GM18526 (cell line): ENCODE data around the gene CIT.

Source experiments
- POLR2A ChIP-seq: IDR thresholded peaks from 3 replicates; pipeline ENCODE4 v1.6.1; 2011; ENCODE audit not compliant: insufficient read length; ENCODE audit errors: extremely low read depth

CIT gene

DNA sequence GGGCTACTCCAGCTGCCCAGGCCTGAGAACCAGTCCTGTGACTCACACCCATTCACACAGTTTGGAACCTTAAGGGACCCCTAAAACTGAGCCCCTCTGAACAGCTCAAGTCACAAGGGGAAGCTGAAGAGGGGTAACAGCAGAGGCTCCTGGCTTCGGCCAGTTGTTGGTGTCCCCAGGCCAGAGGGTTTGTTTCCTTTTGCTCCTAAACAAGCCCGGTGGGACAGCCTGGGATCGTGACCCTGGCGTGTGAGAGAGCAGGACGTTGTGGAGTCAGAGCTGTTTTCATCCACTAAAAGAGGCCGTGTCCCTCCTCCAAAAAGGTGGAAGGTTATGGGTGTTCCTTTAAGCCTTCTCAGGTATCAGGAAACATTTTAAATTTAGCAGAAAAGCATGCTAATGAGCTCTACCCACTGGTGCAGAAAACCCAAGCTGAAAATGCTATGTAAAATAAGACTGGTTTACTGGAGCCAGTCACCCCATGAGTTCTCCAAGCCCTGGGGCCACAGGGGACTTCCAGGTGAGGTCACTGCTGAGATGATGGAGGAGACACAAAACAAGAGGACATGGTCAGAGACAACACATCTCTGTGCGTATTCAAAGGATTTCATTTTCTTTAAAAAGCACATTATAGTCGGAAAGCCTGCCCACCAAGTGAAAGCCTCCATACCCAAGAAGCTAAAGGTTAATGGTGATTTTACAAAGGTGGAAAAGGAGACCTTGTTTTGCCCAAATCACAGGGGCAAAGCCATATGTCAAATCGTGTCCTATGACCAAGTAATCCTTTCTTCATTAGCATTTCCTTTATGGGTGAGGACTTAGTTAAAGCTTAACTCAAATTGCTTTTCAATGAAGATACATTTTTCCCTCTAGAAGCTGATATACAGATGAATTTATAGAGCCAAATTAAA lies 195.1 kb downstream of the CIT start:
- no peak for TF ChIP-seq POLR2A

DNA sequence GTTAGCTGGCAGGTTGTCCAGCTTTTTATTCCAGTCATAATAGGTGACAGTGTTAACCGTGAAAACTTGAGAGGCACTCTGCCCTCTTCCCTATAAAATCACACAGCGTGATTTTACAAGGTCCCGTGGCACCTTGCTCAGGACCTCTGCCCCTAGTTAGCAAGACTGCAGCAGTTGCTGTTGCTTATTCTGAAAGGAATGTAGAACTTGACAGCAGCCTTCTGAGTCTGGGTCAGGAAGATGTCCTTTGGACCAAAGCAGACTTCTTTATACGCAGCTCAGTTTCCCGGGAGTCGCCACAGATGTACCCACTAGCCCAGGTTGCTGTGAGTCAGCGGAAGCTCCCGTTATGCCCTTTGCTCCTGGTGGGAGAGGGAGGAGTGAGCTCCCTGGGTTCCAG lies 196.0 kb downstream of the CIT start:
- TF ChIP-seq POLR2A = no peak

DNA sequence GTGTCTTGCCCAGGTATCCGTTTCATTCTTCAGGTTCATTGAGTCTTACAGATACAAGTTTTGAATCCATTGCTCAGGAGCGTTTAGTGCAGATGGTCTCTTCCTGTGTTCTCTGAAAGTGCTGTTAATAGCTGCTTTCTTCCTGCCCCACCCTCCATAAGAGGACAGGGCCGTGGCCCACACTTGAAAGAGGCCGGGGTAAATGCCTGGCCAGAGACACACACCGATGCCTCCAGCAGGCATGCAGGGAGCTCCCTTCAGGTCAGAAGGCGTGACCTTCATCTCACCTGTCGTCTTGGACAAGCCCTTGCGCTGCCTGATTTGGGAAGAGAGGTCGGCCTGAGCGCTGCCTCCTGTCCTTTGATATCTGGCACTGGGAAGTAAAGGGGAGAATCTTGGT lies 197.6 kb downstream of the CIT start:
- TF ChIP-seq POLR2A = no peak

DNA sequence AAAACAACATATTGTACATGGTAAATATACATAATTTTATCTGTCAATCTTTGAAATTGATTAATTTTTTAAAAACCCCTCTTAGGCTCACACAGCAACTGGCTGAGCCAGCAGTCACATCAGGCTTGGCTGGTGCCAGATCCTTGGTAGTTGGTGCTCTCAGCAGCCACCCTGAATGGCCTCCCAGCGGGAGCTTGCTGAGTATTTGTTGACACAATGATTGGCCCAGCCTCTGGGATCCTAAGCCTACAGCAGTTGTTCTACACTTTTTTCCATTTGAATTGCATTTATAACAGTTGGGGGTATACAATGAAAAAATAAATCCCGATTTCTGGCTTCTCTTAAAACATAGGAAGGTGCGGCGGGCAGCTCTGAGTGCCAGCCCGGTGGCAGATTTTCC lies 198.0 kb downstream of the CIT start:
- no peak for TF ChIP-seq POLR2A

DNA sequence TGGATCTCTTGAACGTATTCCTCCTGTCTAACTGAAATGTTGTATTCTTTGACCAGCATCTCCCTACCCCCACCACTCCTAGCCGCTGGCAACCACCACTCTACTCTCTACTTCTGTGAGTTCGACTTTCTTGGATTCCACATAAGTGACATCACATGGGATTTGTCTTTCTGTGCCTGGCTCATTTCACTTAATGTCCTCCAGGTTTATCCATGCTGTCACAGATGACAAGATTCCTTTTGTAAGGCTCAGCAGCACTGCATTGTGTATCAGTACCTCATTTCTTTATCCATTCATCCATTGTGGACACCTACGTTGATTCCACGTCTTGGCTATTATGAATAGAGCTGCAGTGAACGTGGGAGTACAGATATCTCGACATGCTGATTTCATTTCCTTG lies 198.7 kb downstream of the CIT start:
- no peak for TF ChIP-seq POLR2A

DNA sequence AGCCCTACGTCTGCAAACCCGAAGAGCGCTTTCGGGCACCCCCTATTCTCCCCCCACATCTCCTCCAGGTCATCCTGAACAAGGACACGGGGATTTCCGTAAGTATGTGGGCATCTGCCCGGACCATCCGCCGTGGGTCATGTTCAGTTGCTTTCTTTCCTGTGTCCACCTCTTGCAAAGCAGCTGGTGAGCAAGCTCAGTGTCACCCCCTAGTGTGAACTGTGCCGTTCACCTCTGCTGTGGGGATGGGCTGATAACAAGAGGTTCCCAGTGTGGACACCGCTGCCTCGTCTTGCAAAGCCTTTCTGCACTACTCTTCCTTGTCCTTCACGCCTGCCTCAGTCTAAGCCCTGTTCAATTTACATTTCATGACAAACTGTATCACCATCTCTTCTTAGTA lies 200.5 kb downstream of the CIT start:
- TF ChIP-seq POLR2A = no peak

DNA sequence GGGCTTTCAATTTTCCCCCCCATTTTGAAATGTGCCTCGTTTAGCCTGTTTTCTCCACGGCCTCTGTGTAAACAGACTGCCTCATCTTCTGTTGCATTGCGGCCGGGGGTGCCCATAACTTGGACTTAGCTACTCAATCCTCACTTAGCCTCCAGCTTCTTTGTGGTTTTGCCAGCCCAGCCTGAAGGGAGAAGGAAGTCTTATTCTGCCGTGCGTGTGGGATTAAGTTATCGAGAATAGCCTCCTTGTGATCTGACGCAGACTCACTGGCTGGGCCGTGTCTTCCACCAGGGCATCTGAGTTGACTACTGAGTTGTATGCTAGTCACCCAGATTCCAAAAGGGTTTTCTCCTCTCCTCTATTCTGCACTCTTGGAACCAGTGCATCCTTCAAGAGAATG lies 201.1 kb downstream of the CIT start:
- TF ChIP-seq POLR2A = no peak

DNA sequence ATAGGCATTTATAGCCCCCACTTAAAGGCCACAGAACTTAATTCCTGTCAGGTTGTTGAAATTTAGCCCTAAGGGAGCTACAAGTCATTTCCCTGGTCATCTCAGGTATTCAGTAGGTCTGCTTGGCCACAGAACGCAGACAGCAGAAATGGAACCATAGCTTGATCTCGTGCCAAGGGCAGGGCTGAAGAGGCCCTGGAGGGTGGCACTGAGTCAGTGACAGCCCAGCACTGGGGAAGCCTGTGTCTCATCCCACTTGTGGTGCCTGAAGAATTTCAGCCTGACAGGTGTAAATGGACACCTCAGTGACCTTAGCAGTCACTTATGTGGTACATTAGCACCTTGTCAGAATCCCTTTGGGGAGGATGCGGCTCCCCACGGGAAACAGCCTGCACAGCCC lies 202.6 kb downstream of the CIT start:
- no peak for TF ChIP-seq POLR2A

DNA sequence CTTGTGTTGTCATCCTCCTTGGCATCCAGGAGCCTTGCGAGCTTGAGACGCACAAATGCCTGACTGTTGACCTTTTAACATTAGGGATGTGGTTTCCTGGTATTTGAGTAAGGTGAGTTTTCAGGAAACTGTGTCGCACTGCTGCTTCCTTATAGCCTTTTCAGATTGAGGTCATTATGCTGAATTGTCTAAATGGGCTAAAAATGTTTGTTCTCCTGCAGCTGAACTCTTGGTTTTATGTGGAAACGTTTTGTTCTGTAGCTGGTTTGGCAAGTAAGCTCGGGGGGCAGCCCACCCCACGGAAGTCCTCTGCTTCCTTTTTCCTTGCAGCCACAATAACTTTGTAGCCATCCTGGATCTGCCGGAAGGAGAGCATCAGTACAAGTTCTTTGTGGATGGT lies 203.5 kb downstream of the CIT start:
- TF ChIP-seq POLR2A = no peak

DNA sequence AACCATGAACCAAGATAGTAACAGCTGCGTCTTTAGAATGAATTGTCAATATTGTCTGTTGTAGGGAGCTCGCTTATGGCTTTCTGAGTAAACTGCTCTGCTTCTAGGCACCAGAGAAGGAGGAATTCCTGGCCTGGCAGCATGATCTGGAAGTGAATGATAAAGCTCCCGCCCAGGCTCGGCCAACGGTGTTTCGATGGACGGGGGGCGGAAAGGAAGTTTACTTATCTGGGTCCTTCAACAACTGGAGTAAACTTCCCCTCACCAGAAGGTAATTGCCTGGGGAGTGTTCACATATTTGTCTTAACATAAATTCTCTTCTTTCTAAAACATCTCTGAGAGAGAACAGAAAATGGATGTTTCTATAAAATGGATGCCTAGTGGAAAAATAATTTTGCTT lies 204.9 kb downstream of the CIT start:
- TF ChIP-seq POLR2A = no peak

DNA sequence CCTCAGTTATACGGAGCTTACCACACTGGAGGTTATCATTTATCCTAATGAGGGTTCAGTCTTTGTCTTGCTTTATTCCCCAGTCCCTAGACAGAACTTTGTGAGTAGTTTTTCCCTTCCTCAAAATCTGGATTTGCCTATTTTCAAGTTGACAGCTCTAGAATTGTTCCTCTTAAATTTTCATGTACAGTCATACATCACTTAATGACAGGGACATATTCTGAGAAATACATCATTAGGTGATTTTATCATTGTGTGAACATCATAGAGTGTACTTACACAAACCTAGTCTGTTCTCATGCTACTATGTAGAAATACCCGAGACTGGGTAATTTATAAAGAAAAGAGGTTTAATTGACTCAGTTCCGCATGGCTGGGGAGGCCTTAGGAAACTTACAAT lies 206.1 kb downstream of the CIT start:
- TF ChIP-seq POLR2A = no peak

DNA sequence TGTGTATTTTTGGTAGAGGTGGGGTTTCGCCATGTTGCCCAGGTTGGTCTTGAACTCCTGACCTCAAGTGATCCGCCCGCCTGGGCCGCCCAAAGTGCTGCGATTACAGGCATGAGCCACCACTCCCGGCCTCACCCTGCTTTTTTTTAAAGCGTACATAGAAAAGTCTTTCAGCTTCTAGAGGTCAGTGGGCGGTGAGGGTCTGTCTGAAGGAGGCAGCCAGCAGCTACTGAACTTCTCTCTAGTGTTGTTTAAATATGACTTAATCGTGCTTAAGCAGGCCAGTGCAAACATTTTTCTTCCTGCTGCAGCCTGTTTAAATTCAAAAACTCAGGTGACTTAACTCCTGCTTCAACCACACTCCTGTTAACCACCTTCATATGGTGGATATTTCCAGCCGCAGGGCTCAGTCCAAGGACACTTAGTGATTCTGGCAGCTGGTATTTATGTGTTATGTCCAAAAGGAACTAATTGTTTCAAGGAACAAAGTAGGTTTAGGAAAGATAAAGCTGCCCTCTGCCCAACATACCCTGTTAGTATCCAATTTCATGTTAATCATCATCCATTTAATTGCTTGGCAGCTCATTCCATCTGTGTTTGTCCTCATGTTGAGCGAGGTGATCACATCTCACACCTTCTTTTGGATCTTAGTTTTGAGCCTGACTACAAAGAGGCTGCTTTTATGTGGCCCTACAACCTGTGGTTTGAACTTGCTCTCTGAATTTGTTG lies 207.2 kb downstream of the CIT start:
- TF ChIP-seq POLR2A = no peak

DNA sequence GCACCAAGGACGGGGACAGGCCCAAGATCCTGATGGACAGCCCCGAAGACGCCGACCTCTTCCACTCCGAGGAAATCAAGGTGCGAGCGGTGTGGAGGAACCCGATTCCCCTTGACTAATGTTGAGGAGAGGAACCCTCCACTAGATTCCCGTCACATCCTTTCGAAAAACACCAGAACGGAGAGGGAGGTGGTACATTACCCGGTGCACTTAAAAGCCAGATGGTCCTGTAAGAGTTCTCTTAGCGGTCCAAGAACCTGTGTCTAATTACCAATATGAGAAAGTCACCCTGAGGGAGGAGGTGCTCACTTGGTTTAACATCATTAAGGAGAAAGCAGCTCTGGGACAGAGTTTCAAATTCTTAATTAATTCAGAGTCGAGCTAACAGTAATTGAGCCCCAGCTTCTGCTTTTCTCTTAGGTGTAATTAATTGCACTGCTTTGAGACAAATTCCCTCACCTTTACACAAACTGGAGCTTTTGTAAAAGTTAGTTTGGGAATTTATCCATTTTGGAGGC lies 208.7 kb downstream of the CIT start:
- TF ChIP-seq POLR2A = no peak

DNA sequence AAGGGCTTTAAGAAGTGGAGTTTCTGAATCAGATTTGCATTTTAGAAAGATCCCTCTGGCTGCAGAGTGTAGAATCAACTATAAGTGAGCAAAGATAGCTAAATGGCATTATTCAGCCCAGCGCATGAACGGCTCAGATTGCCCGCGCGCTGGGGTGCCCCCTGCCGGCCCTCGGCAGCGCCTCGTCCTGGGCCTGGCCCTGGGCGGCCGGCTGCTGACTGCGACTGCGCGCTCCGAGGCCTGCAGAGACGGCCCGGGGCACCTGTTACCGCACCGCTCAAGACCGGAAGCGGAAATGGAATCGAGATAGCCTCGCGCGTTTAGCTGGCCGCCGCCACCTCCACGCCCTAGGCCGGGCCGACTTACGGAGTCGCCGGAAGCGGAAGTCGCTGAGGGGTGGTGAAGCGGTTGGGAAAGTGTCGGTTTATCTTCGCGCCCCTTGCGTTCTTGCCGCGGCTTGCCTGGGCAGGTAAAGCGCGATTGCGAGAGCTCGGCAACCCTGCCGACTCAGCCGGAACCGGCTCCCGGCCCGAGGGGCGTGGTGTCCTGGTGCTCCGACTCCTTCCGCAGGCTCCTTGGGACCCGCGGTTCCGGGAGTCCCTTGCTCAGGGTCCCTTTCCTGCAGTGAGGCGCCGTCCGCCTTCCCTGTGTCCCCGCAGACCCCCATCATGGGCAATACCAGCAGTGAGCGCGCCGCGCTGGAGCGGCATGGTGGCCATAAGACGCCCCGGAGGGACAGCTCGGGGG lies 209.4 kb downstream of the CIT start, which contains the start of gene PRKAB1:
Gene PRKAB1 (plus strand): TSS at position 557 of the 747 bp plus-strand sequence. CDS start 112 bp downstream, at position 669.
- TF ChIP-seq POLR2A = peak; percentile 90

DNA sequence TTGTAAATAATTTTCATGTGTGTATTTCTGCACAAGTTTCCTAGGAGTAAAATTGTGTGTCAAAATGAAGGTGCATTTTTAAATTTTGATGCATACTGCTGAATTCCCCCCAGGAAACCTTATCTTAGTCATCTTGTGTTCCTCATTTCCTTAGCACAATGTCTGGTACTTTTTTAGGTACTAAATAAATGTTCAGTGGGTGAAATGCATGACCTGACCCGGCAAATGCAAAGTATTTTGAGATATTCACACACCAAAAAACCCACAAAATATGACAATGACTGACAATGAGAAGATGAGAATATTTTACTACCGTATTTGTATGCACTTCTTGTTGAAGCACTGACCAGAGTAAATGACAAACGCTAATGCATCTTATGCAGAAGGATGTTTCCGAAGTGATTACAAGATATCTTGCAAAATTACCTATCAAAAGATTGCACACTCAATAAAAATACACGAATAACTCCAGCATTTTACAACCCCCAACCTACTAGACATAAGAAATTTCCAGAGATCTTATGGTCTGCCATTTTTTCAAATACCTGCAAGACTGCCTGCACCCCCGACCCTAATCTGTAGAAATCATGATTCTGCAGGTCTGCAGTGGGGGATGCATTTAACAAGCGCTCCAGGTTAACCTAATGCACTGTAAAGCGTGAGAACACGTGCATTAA lies 210.1 kb downstream of the CIT start:
- TF ChIP-seq POLR2A = no peak
